HG02938 (cell line): ENCODE results near the gene SLC22A4.

ENCODE experiments used
- ATAC-seq: cut with Tn5 transposase; IDR thresholded peaks from one replicate; pipeline ENCODE4 v1.9.1; 2021; ENCODE audit warnings: mild to moderate bottlenecking, moderate library complexity; ENCODE audit not compliant: unreplicated experiment

Gene SLC22A4

DNA sequence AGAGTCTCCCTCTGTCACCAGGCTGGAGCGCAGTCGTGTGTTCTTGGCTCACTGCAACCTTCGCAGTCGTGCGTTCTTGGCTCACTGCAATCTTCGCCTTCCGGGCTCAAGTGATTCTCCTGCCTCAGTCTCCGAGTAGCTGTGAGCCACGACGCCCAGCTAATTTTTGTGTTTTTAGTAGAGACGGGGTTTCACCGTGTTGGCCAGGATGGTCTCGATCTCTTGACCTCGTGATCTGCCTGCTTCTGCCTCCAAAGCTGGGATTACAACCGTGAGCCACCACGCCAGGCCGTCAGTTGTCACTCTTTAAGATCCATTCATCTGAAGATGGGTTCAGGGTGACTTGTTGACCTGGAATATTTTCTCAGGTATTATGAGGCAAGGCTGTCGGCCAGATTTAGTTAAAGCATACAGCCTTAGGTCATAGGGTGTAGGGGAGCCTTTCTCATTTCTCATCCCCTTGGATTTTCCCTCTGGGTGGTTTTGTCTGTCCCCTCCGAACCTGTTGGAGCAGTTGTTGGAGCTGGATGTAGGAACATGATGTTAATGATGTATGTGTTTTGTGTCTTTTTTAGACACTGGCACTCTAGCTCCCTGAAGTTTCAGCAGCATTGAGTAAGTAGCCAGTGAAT, 76.9 kb downstream of the SLC22A4 start:
- ATAC-seq, result no peak

DNA sequence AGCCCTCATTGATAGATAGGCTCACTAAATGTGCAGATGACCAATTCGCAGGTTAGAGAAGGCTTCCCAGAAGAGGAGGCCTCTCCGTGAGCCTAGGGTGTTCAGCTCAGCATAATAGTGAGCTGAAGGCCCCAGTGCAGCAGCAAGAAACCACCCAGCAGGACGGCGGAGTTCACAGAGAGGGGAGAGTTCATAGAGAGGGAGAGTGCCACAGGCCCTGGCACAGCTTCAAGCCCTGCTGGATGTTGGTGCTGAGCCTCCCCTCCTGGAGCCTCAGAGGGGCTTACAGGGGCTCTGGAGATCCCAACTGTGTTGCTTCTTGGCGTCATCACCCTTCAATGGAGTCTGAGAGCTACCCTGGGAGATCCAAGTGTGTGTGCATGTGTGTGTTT, 77.4 kb downstream of the SLC22A4 start:
- ATAC-seq, result no peak

DNA sequence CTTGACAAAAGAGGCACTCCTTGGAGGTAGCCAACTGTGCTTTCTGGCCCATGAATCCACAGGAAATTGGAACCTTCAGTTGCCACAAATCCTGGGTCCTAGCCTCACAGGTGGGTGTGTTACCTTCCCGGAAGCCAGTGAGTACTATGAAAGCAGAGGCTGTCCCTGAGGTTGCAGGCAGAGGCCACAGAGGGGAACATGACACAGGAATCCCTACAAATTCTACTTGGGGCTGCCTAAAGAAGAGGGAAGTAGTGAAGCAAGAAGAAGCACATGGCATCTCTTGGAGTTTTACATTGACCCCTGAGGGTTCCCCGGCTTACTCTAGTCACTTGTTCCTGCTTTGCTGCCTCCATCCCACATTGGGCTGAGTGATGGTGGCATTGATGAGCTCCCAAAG, 77.9 kb downstream of the SLC22A4 start:
- ATAC-seq, result no peak

DNA sequence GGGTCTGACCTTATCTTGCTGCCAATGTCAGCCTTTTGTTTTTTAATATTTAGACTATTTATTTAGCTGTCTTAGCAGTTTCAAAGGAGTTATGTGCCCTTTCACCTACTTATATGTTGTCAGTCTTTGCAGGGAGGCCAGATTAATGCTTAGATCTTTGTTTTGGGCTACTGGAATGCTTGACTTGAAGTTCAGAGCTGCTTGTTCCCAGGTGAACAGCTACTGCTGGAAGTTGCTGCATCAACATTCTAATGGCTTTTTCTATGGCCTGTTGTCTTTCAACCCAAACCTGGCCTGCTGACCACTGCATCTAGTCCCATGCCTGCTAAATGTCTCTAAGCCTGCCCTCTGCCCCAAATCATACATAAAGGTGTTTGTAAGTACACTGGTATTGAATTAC, 78.3 kb downstream of the SLC22A4 start:
- no peak for ATAC-seq

DNA sequence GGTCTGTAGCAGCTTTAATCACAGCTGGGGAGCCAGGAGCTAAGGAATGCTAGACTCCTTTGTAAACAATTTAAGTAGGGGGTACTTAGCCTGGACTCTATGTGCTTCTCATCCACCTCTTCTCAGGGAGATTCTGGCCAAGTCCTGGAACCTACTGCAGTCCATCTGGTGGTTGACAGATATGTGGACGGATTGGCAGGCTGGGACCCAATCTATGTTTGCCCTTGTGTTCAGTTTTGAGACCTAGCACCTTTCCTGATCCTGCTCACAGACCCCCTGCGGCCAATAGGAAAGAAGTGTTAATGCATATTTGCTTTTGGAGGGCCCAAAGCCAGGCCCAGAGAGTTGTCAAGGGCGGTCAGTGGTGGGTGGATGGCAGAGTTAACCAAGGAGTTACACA, 81.8 kb downstream of the SLC22A4 start:
- no peak for ATAC-seq

DNA sequence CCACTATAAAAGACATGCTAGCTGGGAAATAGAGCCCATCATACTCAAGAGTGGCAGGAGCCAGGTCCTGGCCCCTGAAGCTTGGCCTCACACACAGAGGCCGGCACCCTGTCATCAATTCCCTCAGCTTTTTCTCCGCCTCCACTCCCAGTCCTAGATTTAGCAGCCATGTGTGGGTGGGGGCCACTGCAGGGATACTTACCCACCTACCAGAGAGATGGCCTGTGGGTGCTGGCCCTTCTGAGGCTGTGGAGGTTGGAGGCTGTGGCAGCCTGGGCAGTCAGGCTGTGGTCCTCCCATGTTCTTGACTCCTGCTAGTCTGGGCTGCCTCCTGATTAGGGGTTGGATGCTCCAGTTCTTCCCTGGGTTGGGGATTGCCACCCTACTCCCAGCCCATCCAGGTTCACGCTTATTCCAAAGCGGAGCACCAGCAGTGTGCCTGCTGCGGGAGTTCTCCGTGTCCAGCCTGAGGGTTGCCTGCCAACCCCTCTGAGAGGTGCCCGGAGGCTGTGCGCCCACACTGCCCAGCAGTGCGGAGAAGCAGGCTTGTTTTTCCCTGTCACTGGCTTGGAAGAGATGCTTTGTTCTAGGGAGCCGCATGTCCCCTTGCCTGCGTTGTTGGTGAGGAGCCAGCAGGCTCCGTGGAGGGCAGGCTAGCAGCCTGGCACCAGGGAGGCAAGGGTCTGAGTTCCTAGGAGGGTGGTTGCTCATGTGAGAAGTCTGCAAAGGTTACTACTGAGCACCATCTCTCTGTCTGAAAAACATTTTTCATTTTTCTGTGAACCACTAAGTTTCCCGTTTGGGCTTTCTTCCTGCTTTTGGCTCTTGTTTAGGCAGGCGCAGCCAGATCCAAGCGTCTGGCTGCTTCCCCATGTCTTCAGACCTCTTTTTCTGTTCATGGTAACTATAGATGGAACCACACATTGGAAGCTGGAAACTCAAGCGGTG, 82.8 kb downstream of the SLC22A4 start:
- no peak for ATAC-seq

DNA sequence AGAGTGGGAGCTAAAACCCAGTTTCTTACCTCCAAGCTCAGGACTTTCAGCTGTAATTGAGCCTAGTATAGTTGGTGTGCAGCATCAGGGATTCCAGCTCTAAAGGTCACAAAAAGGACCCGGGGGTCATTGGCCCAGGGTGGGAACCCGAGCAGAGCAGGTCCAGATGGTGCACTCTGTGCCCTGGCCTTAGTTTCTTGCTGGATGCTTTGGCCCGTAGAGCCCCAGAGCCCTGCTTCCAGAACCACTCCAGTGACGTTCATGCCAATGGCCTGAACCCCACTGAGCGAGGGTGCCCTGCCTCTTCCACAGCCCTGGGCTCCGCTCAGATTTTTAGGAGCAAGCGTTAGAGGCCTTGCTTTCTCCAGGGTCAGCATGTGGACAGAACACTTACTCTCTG, 83.5 kb downstream of the SLC22A4 start:
- ATAC-seq, result no peak

DNA sequence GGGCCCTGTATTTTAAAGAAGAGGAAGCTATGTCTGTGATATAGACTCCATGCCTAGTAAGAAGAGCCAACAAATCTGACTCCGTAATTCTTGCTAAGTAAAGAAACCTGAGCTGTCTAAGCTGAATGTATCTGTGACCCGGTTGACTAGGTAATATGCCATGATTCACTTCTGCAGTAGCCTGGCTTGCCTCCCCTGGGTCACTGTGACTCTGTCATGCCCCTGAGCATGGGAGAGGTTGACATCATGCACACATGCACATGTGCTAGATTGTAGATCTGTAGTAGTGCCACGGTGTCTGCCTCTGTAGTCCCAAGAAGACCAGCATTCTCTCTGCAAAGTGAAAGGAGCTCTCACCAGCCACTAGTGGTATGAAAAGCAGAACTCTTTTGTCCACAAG, 84.4 kb downstream of the SLC22A4 start:
- no peak for ATAC-seq

DNA sequence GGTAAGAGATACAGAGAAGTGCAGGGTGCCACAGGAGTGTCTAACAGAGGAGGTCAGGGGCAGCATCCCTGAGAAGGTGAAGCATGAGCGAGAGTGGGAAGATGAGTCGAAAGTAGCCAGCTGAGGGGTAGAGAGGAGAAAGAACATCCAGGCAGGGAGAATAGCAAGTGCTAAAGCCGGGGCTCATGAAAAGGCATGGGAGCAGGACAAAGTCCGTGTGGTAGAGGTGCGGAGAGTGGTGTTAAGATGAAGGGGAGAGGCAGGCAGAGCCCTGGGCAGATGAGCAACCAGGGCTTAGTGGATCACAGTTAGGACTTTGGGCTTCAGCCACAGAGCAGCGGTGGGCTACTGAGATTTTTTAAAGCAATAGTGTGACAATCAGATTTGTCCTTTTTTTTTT, 85.9 kb downstream of the SLC22A4 start:
- no peak for ATAC-seq

DNA sequence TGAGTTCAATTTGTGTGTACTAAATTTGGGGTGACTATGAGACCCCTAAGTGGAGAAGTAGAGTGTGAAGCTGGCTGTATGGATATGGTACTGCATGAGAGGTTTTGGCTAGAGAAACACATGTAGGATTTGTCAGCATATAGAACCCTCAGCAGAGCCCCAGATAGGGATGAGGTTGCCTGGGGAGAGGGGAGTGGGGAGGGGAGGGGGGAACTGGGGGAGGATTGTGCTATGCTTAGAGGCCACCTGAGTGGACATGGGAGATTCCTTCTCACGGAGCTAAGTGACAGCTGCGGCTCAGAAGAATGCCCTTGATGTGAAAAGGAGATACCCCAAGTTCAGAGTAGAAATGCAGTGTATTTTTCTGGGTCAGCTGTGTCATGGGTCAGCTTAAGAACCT, 86.5 kb downstream of the SLC22A4 start:
- no peak for ATAC-seq

DNA sequence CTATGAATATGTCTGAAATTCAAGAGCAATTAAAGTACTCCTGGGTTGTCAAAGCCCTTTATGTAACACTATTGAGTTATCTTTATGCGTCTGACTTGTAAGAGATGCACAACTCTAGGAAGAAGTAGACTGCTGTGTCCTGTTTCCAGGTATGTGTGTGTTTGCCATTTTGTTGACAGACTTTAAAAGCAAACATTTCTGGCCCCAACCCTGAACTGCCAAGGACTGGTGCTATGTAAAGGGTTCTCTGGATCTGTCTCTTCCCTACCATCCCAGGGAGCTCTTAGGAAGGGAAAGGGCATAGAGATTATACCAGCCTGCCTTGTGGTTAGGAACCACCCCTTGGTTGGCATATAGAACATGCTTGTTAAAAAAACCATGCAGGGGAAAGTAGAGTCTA, 87.4 kb downstream of the SLC22A4 start:
- no peak for ATAC-seq

DNA sequence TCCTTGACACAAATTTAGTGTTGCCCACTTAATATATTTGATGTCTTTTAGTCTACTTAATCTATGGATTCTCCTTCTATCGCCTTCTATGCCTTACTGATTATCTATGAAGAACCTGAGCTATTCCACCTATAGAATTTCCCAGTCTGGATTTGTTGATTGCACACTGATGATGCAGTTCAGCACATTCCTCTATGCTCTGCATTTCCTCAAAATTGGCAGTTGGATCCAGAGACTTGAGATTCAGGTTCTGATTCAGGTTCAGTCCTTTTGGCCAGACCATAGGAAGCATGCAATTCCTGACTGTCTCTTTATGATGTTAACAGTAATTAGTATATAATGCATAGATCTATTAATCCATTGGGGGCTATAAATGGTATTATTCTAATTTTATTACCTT, 89.1 kb downstream of the SLC22A4 start:
- ATAC-seq, result no peak

DNA sequence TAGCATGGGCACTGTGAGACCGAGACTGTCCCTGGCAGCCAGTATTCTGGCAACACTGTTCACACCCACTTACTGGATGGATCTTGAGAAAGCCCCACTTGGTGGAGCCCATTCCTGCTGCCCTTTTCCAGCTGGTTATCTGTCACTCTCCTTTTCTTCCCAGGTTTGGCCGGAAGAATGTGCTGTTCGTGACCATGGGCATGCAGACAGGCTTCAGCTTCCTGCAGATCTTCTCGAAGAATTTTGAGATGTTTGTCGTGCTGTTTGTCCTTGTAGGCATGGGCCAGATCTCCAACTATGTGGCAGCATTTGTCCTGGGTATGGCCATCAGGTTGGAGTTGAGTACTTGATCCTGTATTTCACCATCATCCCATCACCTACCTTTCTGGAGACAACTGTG, 89.8 kb downstream of the SLC22A4 start:
- ATAC-seq, result no peak

DNA sequence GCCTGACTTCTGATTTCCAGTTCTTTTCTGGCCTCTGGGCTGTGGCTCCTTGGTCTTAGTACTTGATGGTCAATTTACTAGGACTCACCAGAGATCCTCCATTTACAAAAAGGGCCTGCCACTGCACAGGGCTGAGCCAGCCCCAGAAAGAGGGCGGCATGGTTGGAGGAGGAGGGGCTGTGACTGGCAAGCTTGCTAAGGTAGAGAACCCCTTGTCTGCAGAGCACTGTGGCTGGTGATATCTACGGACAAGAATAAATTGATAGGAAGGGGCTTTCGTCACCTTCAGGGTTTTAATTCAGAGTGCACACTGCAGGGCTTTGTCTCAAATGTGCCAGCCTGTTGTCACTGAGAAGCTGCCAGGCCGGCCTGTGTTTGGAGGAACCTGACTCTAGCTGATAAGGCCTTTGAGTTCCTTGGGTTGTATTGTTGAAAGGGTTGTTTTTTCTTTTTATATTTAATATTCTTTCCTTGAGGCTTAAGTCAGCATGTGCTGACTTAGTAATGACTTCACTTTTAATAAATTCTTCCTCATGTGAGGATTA, 90.4 kb downstream of the SLC22A4 start:
- ATAC-seq, result no peak

DNA sequence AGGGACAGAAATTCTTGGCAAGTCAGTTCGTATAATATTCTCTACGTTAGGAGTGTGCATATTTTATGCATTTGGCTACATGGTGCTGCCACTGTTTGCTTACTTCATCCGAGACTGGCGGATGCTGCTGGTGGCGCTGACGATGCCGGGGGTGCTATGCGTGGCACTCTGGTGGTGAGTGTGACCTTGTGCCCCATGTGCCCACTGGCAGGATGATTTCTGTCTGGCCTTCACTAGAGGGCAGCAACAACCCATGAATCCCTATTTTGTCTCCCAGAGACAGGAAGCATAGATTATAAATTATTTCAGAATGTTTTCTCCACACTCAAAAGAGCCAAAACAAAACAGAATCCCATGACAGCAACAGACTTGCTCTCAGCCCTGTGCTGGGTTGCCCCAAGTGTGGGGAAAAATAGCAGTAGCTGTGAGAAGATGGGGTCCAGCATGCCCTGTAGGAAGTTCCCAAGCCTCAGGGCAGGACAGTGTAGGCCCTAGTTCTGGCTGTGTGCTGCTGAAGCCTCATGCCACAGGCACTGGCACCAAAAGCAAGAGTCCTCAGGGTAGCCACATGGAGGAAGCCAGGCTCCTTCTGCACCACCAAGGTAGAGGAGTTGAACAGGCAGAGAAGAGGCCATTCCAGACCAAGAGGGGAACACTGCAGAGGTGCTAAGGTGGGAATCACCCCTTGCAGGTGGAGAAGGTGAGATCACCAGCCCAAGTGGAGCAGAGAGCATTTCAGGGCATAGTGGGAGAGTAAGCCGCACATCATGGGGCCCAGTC, 91.3 kb downstream of the SLC22A4 start:
- ATAC-seq, result no peak

DNA sequence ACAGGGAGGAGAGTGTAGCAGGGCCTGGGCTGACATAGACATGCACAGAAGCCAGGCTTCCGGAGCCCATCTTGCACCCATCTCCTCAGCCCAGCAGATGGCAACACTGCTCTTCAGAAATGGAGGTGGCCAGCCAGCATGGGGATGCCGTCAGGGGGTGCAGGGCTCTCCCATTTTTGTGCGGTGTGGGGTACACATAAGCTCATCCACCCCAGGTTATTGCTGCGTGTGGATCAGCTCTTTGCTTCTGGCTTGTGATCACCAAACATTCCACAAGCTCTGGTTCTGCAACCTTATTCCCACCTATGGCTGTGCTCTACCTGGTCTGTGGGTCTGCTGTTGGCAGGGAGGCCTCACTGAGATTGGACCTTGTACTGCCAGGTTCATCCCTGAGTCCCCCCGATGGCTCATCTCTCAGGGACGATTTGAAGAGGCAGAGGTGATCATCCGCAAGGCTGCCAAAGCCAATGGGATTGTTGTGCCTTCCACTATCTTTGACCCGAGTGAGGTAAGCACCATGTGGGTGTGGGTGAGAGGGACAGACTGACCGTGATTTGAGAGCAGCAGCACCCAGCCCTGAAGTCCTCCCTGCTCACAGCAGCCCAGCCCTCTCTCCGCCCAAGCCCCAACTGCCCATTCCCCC, 92.6 kb downstream of the SLC22A4 start:
- ATAC-seq, result peak; percentile 71

DNA sequence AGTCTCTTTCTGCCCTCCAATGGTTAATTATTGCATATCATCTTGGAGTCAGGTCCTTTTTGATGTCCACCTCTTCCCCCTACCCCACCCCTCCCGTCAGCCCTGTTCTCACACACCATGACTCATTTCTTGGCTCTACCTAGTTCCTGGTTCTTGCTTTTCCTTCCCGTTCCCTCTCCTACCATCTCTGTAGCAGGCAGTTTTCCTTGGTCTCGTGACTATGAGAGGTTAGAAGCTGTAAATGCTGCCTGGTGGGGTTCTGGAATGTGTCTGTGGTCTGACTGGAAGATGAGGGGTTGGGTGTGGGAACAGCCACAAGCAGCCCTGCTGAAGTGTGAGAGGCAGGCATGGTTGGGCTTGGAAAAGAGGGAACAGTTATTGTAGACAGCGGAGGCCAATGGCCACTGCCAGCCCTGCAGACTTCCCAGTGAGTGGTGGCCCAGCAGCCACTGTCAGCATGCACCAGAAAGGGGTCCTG, 93.5 kb downstream of the SLC22A4 start:
- ATAC-seq, result no peak

DNA sequence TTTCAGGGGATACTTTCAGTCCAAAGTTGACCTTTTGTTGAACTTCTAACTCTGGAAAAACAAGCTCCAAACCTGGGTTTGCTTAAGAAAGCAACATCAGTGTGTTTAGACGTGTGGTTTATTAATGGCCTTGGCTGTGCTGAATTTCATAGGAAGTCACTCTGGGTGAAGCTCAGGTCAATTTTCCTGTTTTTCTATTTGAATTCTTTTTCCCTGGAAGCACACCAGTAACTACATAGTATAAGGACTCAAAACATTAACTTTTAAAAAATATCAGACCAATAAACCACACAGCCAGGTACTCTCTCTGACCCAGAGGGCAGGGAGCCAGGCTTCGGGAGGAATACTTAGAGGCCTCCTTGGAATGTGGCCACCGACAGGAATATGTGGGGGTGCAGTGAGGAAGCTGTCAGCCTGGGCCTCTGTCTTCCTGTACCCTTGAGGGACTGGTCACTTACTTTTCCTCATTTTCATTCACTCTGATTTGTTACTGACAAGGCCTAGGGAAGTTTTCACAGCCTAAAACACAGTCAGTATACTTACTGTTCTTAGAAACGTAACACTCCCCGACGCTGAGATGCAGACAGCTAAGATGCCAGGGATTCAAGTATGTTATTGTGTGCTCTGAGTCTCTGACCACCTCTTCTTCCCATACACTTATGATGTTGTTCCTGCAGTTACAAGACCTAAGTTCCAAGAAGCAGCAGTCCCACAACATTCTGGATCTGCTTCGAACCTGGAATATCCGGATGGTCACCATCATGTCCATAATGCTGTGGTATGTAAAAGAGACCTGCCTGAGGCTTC, 94.3 kb downstream of the SLC22A4 start:
- no peak for ATAC-seq

DNA sequence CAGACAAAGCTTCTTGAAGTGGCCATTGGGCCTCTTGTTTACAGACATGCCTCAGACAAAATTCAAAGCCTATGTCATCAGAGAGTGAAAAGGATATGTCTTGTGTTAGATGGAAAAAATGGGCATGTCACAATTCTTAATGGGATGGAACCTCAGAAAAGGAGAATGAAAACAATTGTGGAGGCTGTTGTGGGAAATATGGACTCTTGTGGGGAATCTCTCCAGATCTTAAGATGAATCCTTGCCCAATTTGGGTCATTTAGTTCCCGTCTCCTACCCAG, 94.8 kb downstream of the SLC22A4 start:
- no peak for ATAC-seq

DNA sequence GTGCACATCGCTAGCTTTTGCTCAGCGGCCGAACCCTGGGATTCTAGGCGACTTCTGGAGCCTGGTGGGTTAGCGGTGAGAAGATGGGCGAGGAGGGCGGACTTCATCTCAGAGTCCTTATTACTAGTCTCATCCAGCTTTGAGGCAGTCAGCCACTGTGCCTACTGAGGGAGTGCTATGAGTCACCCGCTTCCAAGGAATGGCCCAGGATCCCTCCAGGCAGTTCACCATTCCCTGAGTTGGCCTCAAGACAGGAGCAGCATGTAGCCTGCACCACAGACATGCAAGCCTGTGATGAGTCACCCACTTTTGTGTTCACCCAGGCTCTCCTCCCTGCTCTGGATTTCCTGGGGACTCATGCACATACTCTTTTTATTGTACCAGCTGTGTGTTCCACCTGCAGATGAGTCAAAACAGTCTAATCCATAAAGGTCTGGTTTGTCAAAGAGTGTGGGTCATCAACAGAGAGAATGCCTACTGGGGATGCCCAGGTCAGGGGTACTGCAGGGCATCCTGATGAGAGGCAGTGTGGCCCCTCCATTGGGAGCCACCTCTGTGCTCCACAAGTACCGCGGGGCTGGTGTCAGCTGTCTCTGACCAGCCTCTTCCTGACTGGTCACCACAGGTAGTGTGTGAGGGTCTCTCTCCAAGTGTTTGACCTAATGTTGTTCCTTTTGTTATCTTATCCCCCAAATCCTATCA, 95.5 kb downstream of the SLC22A4 start:
- no peak for ATAC-seq
